Liver (tissue), 9 donors: ENCODE results near the gene CAMSAP2. TPM values are rescaled to one million over a fixed set of nuclear protein-coding genes. Genes with fewer than 3 reads are reported as not detected.

ENCODE experiments used
- DNase-seq: peaks from one replicate; pipeline ENCODE4 v3.0.0-alpha.2; 2017; ENCODE audit warnings: low spot score
- H3K27ac ChIP-seq, 2 donors: one replicate each; pipeline ENCODE4 v1.7.0; 2013; ENCODE audit warnings: inconsistent platforms in 2 of 2, low read length in 2 of 2, control low read depth in 1 of 2, low read depth in 1 of 2, mild to moderate bottlenecking in 1 of 2
- H3K27me3 ChIP-seq, 4 donors: one replicate each; pipeline versions ENCODE4 v1.6.1 to v1.7.0; 2013; ENCODE audit warnings: low read length in 3 of 4, inconsistent platforms in 1 of 4, mild to moderate bottlenecking in 1 of 4, moderate library complexity in 1 of 4; ENCODE audit not compliant: control insufficient read depth in 4 of 4, insufficient read depth in 4 of 4
- H3K36me3 ChIP-seq, 4 donors: one replicate each; pipeline versions ENCODE4 v1.6.1 to v1.7.0; 2013; ENCODE audit warnings: low read length in 3 of 4, mild to moderate bottlenecking in 3 of 4, low read depth in 1 of 4, moderate library complexity in 1 of 4; ENCODE audit not compliant: control insufficient read depth in 4 of 4, insufficient read depth in 3 of 4
- H3K4me1 ChIP-seq, 4 donors: one replicate each; pipeline versions ENCODE4 v1.6.1 to v1.7.0; 2013; ENCODE audit warnings: low read length in 3 of 4, mild to moderate bottlenecking in 3 of 4, moderate library complexity in 1 of 4; ENCODE audit not compliant: control insufficient read depth in 4 of 4, insufficient read depth in 4 of 4
- H3K4me3 ChIP-seq, 3 donors: one replicate each; pipeline versions ENCODE4 v1.6.1 to v1.7.0; 2013; ENCODE audit warnings: low read length in 3 of 3, control low read depth in 1 of 3, low read depth in 1 of 3, mild to moderate bottlenecking in 1 of 3
- H3K9ac ChIP-seq, 2 donors: one replicate each; pipeline ENCODE4 v1.7.0; 2013; ENCODE audit warnings: low read length in 2 of 2, mild to moderate bottlenecking in 2 of 2, moderate library complexity in 2 of 2, control low read depth in 1 of 2, low read depth in 1 of 2
- H3K9me3 ChIP-seq, 4 donors: one replicate each; pipeline versions ENCODE4 v1.6.1 to v1.7.0; 2013; ENCODE audit warnings: low read length in 3 of 4; ENCODE audit not compliant: control insufficient read depth in 4 of 4
- ATF3 ChIP-seq: IDR thresholded peaks from 2 replicates; pipeline ENCODE4 v1.6.1; 2016; ENCODE audit warnings: antibody characterized with exemption
- CTCF ChIP-seq: fragments of 150-350 bp; IDR thresholded peaks from 2 replicates; pipeline ENCODE4 v1.5.1; 2017; ENCODE audit warnings: improper control_type of control experiment, low read depth, low read length; ENCODE audit not compliant: missing input control
- EGR1 ChIP-seq, 2 donors: IDR thresholded peaks; 2 replicates each; pipeline ENCODE4 v1.6.1; 2016 to 2018; ENCODE audit warnings: antibody characterized with exemption in 2 of 2, low read depth in 2 of 2
- FOXA1 ChIP-seq: IDR thresholded peaks from 2 replicates; pipeline ENCODE4 v1.6.1; 2016; ENCODE audit warnings: antibody characterized with exemption
- FOXA2 ChIP-seq: IDR thresholded peaks from 2 replicates; pipeline ENCODE4 v1.6.1; 2016; ENCODE audit warnings: antibody characterized with exemption
- HNF4A ChIP-seq, 2 donors: conservative IDR thresholded peaks; 2 replicates each; pipeline ENCODE4 v1.6.1; 2016; ENCODE audit warnings: antibody characterized with exemption in 2 of 2, mild to moderate bottlenecking in 2 of 2
- HNF4G ChIP-seq: IDR thresholded peaks from 2 replicates; pipeline ENCODE4 v1.6.1; 2016; ENCODE audit warnings: antibody characterized with exemption
- JUND ChIP-seq, 2 donors: IDR thresholded peaks; 2 replicates each; pipeline ENCODE4 v1.6.1; 2016; ENCODE audit warnings: antibody characterized with exemption in 2 of 2
- MAX ChIP-seq: IDR thresholded peaks from 2 replicates; pipeline ENCODE4 v1.6.1; 2016; ENCODE audit warnings: antibody characterized with exemption
- RAD21 ChIP-seq, 2 donors: IDR thresholded peaks; 2 replicates each; pipeline ENCODE4 v1.6.1; 2016; ENCODE audit warnings: antibody characterized with exemption in 2 of 2, mild to moderate bottlenecking in 2 of 2
- REST ChIP-seq: IDR thresholded peaks from 2 replicates; pipeline ENCODE4 v1.6.1; 2016; ENCODE audit warnings: antibody characterized with exemption, mild to moderate bottlenecking
- SP1 ChIP-seq: IDR thresholded peaks from 2 replicates; pipeline ENCODE4 v1.6.1; 2018; ENCODE audit warnings: antibody characterized with exemption, mild to moderate bottlenecking
- YY1 ChIP-seq: IDR thresholded peaks from 2 replicates; pipeline ENCODE4 v1.6.1; 2016; ENCODE audit warnings: antibody characterized with exemption, mild to moderate bottlenecking
- ZBTB33 ChIP-seq: IDR thresholded peaks from 2 replicates; pipeline ENCODE4 v1.6.1; 2016; ENCODE audit warnings: antibody characterized with exemption
- WGBS: extraction: QIAGEN DNeasy Blood & Tissue Kit; methylation state at CpG from one replicate; pipeline ENCODE4 v1.1.7; 2013; 5-methylcytosine and 5-hydroxymethylcytosine counted together
- polyA plus RNA-seq, 2 donors: library from polyadenylated mRNA; stranded (reverse) in 1 of 2; unstranded in 1 of 2; fragments of 200-250 nt in 1 of 2; fragments of >200 nt in 1 of 2; fragmentation: Nextera tagmentation in 1 of 2; extraction: Ambion mirVana in 1 of 2; gene quantifications; one replicate each; pipeline versions ENCODE4 v1.2.1 to v1.2.3, GENCODE V29; 2013 to 2015
- total RNA-seq, 2 donors: library from RNA; depleted of rRNA; stranded (reverse); fragments of >200 nt; gene quantifications; one replicate each; pipeline ENCODE4 v1.2.3, GENCODE V29; 2014
- donor health status: healthy.
- donor health status: healthy.
- donor health status: healthy.
- donor health status: healthy.
- donor health status: healthy.

CAMSAP2 gene
- total and polyA plus RNA-seq, 4 donors: 1.9 to 8.6 (median 3.5) TPM

GRCh38 chr1:200892958-200893357 lies 154.3 kb downstream of the CAMSAP2 start (continued):
- TF ChIP-seq HNF4A (conservative IDR thresholded peaks at IDR 0.05): no peak
- no peak for TF ChIP-seq ATF3
- no peak for TF ChIP-seq RAD21 (IDR thresholded peaks at IDR 0.05)
- no peak for TF ChIP-seq FOXA2
- TF ChIP-seq FOXA1: no peak
- TF ChIP-seq JUND (IDR thresholded peaks at IDR 0.05): no peak

- DNase-seq: no peak
- Histone ChIP-seq H3K4me1 (peaks cover 3 to 20% (median 19%) of the 10 kb centered on the region in 4 donors), H3K9ac (no peak overlapping the region), H3K27me3 (no peaks in the 10 kb centered on the region), H3K9me3 (no peaks in the 10 kb centered on the region), H3K27ac (no peak overlapping the region), H3K4me3 (no peak overlapping the region), H3K36me3 (no peaks in the 10 kb centered on the region)
- TF ChIP-seq YY1 (no peak), HNF4G (no peak), ZBTB33 (no peak), MAX (no peak), HNF4A (conservative IDR thresholded peaks at IDR 0.05) (no peak), SP1 (no peak), EGR1 (IDR thresholded peaks at IDR 0.05; ENCODE audit: low read depth in 2 of 2) (no peak), RAD21 (IDR thresholded peaks at IDR 0.05) (no peak), REST (no peak), ATF3 (no peak), CTCF (no peak), FOXA1 (no peak), JUND (IDR thresholded peaks at IDR 0.05) (no peak), FOXA2 (no peak)
- WGBS: 80% methylated on average over 6 of the region's 6 CpGs
Observed at GRCh38 chr1:200893411-200893901, 154.8 kb downstream of the CAMSAP2 start.
